Thyroid gland (tissue), 4 donors: ENCODE data around the gene DLG2.

Experiments used
- CTCF ChIP-seq, 6 experiments: fragments of 200-600 bp in 3 of 6; fragments of 450-650 bp in 3 of 6; sonication (generic) in 3 of 6; IDR thresholded peaks; one replicate each; pipeline ENCODE4 v1.5.1; 2016 to 2019; ENCODE audit warnings: antibody characterized with exemption in 6 of 6, mild to moderate bottlenecking in 2 of 6, inconsistent platforms in 1 of 6, moderate library complexity in 1 of 6
- POLR2A ChIP-seq, 2 donors: fragments of 450-650 bp; IDR thresholded peaks; one replicate each; pipeline ENCODE4 v1.6.1; 2017; ENCODE audit warnings: antibody characterized with exemption in 2 of 2, mild to moderate bottlenecking in 2 of 2, moderate library complexity in 1 of 2

GRCh38 chr11:85044911-85045310 is 582.2 kb downstream of the DLG2 start:
- TF ChIP-seq CTCF (IDR thresholded peaks at IDR 0.05) (no peak), POLR2A (IDR thresholded peaks at IDR 0.05) (no peak)
